ENCODE data around the gene NHERF2.

- no peak for TF ChIP-seq CTCF (IDR thresholded peaks at IDR 0.05)
- TF ChIP-seq EP300 (IDR thresholded peaks at IDR 0.05): no peak
- TF ChIP-seq POLR2A (IDR thresholded peaks at IDR 0.05): no peak
Measured at GRCh38 chr16:2075631-2076030, 48.9 kb downstream of the NHERF2 start.
